ENCODE results near the gene BTBD16.
A peak's percentile ranks its signal among the peaks of the same experiment; 100 is the strongest.

BTBD16 gene

DNA sequence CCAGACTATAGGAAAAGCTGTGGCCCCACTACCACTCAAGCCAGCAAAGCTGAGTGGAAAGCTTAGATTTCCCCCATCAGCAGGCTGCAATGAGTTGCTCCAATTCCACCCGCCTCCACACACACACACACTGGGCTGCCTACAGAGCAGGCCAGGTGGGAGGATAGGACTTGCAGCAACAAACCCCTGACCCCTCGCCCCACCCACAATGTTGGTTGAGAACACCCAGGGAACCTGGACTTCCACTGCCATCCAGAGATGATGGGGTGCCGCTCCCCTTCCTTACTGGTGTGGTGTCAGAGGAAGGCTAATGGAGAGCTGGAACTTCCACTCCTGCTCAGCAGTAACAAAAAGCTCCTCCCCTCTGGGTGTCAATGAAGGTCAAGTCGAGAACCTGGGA is 86.6 kb downstream of the BTBD16 start:
- peaks cover 10 to 17% of the 10 kb centered on the region in 2 donors for H3K4me1 ChIP-seq (ENCODE audit: control insufficient read depth in 2 of 2, insufficient read depth in 1 of 2, low read depth in 1 of 2, low read length in 2 of 2)
- H2BK5ac ChIP-seq (ENCODE audit: low read length): no peak overlapping the region
- H3K23ac ChIP-seq (ENCODE audit: low read depth, low read length, poor library complexity): no peak overlapping the region
- no peak overlapping the region for H2BK12ac ChIP-seq (ENCODE audit: low read length)
- no peak for DNase-seq (ENCODE audit: low spot score)
- no peak overlapping the region for H3K18ac ChIP-seq (ENCODE audit: low read length)
- H3K4me2 ChIP-seq (ENCODE audit: insufficient read depth, low read length, poor library complexity, severe bottlenecking): no peak overlapping the region
- no peaks in the 10 kb centered on the region for H3K79me1 ChIP-seq (ENCODE audit: low read depth, low read length)
- H3K9ac ChIP-seq (ENCODE audit: low read depth, low read length, poor library complexity): no peak overlapping the region
- H2AFZ ChIP-seq (ENCODE audit: low read length): no peak overlapping the region
- H4K8ac ChIP-seq (ENCODE audit: low read depth, low read length): no peak overlapping the region
- H3K27ac ChIP-seq (replicated peaks; ENCODE audit: low read length): no peak overlapping the region
- no peak overlapping the region for H3K14ac ChIP-seq (ENCODE audit: low read length)
- no CpG with 5 or more reads among the region's 4 CpGs for WGBS, 2 donors (ENCODE audit: extremely low coverage in 2 of 2, insufficient read length in 2 of 2, insufficient replicate concordance in 1 of 2)
- H2BK15ac ChIP-seq (ENCODE audit: low read length): peak overlapping the region; percentile 10
- peaks cover 3 to 4% of the 10 kb centered on the region in 2 donors for H3K9me3 ChIP-seq (replicated peaks in 1 of 2; ENCODE audit: control insufficient read depth in 2 of 2, insufficient read depth in 1 of 2, low read depth in 1 of 2, low read length in 2 of 2)
- no peak overlapping the region for H3K4me3 ChIP-seq (ENCODE audit: low read length in 2 of 2)
- no peak overlapping the region for H3K4ac ChIP-seq (ENCODE audit: low read length)
- no peaks in the 10 kb centered on the region for H3K27me3 ChIP-seq (ENCODE audit: control insufficient read depth in 3 of 3, insufficient read depth in 3 of 3, low read depth in 1 of 3, low read length in 3 of 3)
- H4K91ac ChIP-seq (ENCODE audit: low read depth, low read length, poor library complexity): no peak overlapping the region
- no peak overlapping the region for H2BK120ac ChIP-seq (ENCODE audit: low read depth, low read length)
- peak overlapping the region; percentile 60 for H2AK5ac ChIP-seq (ENCODE audit: low read depth, low read length)
- H3K36me3 ChIP-seq (replicated peaks in 1 of 2; ENCODE audit: control insufficient read depth in 2 of 2, insufficient read depth in 2 of 2, low read length in 2 of 2): no peaks in the 10 kb centered on the region

DNA sequence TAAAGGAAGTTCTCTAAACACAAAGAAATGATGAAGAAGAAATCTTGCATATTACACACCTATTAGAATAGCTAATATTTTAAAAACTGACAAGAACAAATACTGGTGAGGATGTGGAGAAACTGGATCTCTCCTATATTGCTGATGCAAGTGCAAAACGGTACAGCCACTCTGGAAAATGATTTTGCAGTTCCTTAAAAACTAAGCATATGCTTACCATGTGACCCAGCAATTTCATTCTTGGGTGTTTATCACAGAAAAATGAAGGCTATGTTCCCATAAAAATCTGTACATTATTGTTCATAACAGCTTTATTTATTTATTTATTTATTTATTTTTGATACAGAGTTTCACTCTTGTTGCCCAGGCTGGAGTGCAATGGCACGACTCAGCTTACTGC is 88.5 kb downstream of the BTBD16 start:
- no peak overlapping the region for H3K14ac ChIP-seq (ENCODE audit: low read length)
- no peak overlapping the region for H3K4me2 ChIP-seq (ENCODE audit: insufficient read depth, low read length, poor library complexity, severe bottlenecking)
- H3K9ac ChIP-seq (ENCODE audit: low read depth, low read length, poor library complexity): no peak overlapping the region
- DNase-seq (ENCODE audit: low spot score): no peak
- no peak overlapping the region for H3K4ac ChIP-seq (ENCODE audit: low read length)
- H3K4me1 ChIP-seq (ENCODE audit: control insufficient read depth in 2 of 2, insufficient read depth in 1 of 2, low read depth in 1 of 2, low read length in 2 of 2): peaks cover 0 to 9% of the 10 kb centered on the region in 2 donors
- no peaks in the 10 kb centered on the region for H3K36me3 ChIP-seq (replicated peaks in 1 of 2; ENCODE audit: control insufficient read depth in 2 of 2, insufficient read depth in 2 of 2, low read length in 2 of 2)
- no peak overlapping the region for H4K8ac ChIP-seq (ENCODE audit: low read depth, low read length)
- no peak overlapping the region for H3K23ac ChIP-seq (ENCODE audit: low read depth, low read length, poor library complexity)
- H3K27me3 ChIP-seq (ENCODE audit: control insufficient read depth in 3 of 3, insufficient read depth in 3 of 3, low read depth in 1 of 3, low read length in 3 of 3): no peaks in the 10 kb centered on the region
- peaks cover 3 to 4% of the 10 kb centered on the region in 2 donors for H3K9me3 ChIP-seq (replicated peaks in 1 of 2; ENCODE audit: control insufficient read depth in 2 of 2, insufficient read depth in 1 of 2, low read depth in 1 of 2, low read length in 2 of 2)
- no peaks in the 10 kb centered on the region for H3K79me1 ChIP-seq (ENCODE audit: low read depth, low read length)
- no peak overlapping the region for H2AFZ ChIP-seq (ENCODE audit: low read length)
- no peak overlapping the region for H2BK15ac ChIP-seq (ENCODE audit: low read length)
- no peak overlapping the region for H4K91ac ChIP-seq (ENCODE audit: low read depth, low read length, poor library complexity)
- no peak overlapping the region for H2BK12ac ChIP-seq (ENCODE audit: low read length)
- no peak overlapping the region for H3K4me3 ChIP-seq (ENCODE audit: low read length in 2 of 2)
- H2BK5ac ChIP-seq (ENCODE audit: low read length): no peak overlapping the region
- H3K27ac ChIP-seq (replicated peaks; ENCODE audit: low read length): no peak overlapping the region
- H2AK5ac ChIP-seq (ENCODE audit: low read depth, low read length): no peak overlapping the region
- no CpG with 5 or more reads among the region's 2 CpGs for WGBS, 2 donors (ENCODE audit: extremely low coverage in 2 of 2, insufficient read length in 2 of 2, insufficient replicate concordance in 1 of 2)
- no peak overlapping the region for H2BK120ac ChIP-seq (ENCODE audit: low read depth, low read length)
- no peak overlapping the region for H3K18ac ChIP-seq (ENCODE audit: low read length)

DNA sequence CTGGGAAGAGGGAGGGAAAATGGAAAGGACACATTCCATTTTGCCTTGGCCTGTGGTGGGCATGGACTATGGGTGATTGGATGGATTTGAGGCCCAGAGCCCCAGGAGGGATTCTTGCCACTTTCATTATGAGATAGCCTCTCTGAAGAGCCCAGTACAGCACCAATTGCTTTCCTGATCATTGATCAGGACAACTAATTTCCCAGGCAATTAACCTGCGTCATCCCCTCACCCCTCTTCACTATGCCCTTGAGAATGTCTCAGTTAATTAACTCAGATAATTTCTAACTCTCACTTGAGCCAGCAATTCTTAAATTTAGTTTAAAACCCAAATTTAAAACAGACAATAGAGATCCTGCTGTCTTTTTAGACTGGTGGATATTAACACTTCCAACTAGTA is 90.0 kb downstream of the BTBD16 start:
- Histone ChIP-seq H2BK12ac (ENCODE audit: low read length) (no peak overlapping the region), H3K4me2 (ENCODE audit: insufficient read depth, low read length, poor library complexity, severe bottlenecking) (no peak overlapping the region), H3K23ac (ENCODE audit: low read depth, low read length, poor library complexity) (no peak overlapping the region), H3K27me3 (ENCODE audit: control insufficient read depth in 3 of 3, insufficient read depth in 3 of 3, low read depth in 1 of 3, low read length in 3 of 3) (no peaks in the 10 kb centered on the region), H2BK120ac (ENCODE audit: low read depth, low read length) (no peak overlapping the region), H3K4me3 (ENCODE audit: low read length in 2 of 2) (no peak overlapping the region), H3K4ac (ENCODE audit: low read length) (no peak overlapping the region), H2AFZ (ENCODE audit: low read length) (no peak overlapping the region), H3K79me1 (ENCODE audit: low read depth, low read length) (no peaks in the 10 kb centered on the region), H3K9ac (ENCODE audit: low read depth, low read length, poor library complexity) (no peak overlapping the region), H2AK5ac (ENCODE audit: low read depth, low read length) (no peak overlapping the region), H3K14ac (ENCODE audit: low read length) (no peak overlapping the region), H3K27ac (replicated peaks; ENCODE audit: low read length) (no peak overlapping the region), H3K9me3 (replicated peaks in 1 of 2; ENCODE audit: control insufficient read depth in 2 of 2, insufficient read depth in 1 of 2, low read depth in 1 of 2, low read length in 2 of 2) (peaks cover 3 to 4% of the 10 kb centered on the region in 2 donors), H4K91ac (ENCODE audit: low read depth, low read length, poor library complexity) (no peak overlapping the region), H4K8ac (ENCODE audit: low read depth, low read length) (no peak overlapping the region), H3K36me3 (replicated peaks in 1 of 2; ENCODE audit: control insufficient read depth in 2 of 2, insufficient read depth in 2 of 2, low read length in 2 of 2) (no peaks in the 10 kb centered on the region), H2BK5ac (ENCODE audit: low read length) (no peak overlapping the region), H3K18ac (ENCODE audit: low read length) (no peak overlapping the region), H3K4me1 (ENCODE audit: control insufficient read depth in 2 of 2, insufficient read depth in 1 of 2, low read depth in 1 of 2, low read length in 2 of 2) (peaks cover 0 to 9% of the 10 kb centered on the region in 2 donors), H2BK15ac (ENCODE audit: low read length) (no peak overlapping the region)
- no CpG with 5 or more reads among the region's 1 CpG for WGBS, 2 donors (ENCODE audit: extremely low coverage in 2 of 2, insufficient read length in 2 of 2, insufficient replicate concordance in 1 of 2)
- no peak for DNase-seq (ENCODE audit: low spot score)

DNA sequence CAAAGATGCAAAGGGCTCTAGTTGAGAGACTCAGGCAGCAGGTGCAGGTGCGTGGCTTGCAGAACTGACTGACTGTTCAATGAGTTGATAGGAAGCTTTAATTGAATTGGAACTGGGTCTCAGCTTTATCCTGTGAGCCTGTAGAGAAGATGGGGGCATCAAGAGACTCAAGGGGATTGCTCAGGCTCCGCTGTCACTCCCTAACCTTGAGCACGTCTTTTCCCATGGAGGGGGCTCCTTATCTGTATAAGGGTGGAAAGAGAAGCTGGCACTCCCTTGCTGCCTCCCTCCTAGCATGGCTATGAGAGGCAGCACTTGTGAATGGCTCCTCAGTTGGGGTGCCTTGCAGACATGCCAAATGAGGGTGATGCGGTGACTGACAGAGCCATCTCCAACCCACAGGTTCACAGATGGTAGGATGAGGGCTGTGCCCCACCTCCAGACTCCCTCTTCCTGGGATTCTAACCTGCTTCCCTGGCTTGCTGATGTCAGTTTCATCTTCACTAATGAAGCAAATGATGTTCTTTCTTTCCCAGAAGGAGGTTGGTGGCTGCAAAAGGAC is 91.0 kb downstream of the BTBD16 start:
- Histone ChIP-seq H2BK12ac (ENCODE audit: low read length) (no peak overlapping the region), H3K23ac (ENCODE audit: low read depth, low read length, poor library complexity) (no peak overlapping the region), H4K91ac (ENCODE audit: low read depth, low read length, poor library complexity) (no peak overlapping the region), H4K8ac (ENCODE audit: low read depth, low read length) (no peak overlapping the region), H3K36me3 (replicated peaks in 1 of 2; ENCODE audit: control insufficient read depth in 2 of 2, insufficient read depth in 2 of 2, low read length in 2 of 2) (no peaks in the 10 kb centered on the region), H3K9ac (ENCODE audit: low read depth, low read length, poor library complexity) (no peak overlapping the region), H2BK120ac (ENCODE audit: low read depth, low read length) (no peak overlapping the region), H2AFZ (ENCODE audit: low read length) (no peak overlapping the region), H3K79me1 (ENCODE audit: low read depth, low read length) (no peaks in the 10 kb centered on the region), H3K14ac (ENCODE audit: low read length) (no peak overlapping the region), H2BK15ac (ENCODE audit: low read length) (peak overlapping the region; percentile 3), H3K27ac (replicated peaks; ENCODE audit: low read length) (no peak overlapping the region), H3K18ac (ENCODE audit: low read length) (no peak overlapping the region), H3K4me3 (ENCODE audit: low read length in 2 of 2) (no peak overlapping the region), H2AK5ac (ENCODE audit: low read depth, low read length) (no peak overlapping the region), H3K4me1 (ENCODE audit: control insufficient read depth in 2 of 2, insufficient read depth in 1 of 2, low read depth in 1 of 2, low read length in 2 of 2) (peaks cover 0 to 9% of the 10 kb centered on the region in 2 donors), H3K4me2 (ENCODE audit: insufficient read depth, low read length, poor library complexity, severe bottlenecking) (no peak overlapping the region), H2BK5ac (ENCODE audit: low read length) (no peak overlapping the region), H3K27me3 (ENCODE audit: control insufficient read depth in 3 of 3, insufficient read depth in 3 of 3, low read depth in 1 of 3, low read length in 3 of 3) (no peaks in the 10 kb centered on the region), H3K9me3 (replicated peaks in 1 of 2; ENCODE audit: control insufficient read depth in 2 of 2, insufficient read depth in 1 of 2, low read depth in 1 of 2, low read length in 2 of 2) (peaks cover 3 to 10% of the 10 kb centered on the region in 2 donors), H3K4ac (ENCODE audit: low read length) (no peak overlapping the region)
- WGBS, 2 donors (ENCODE audit: extremely low coverage in 2 of 2, insufficient read length in 2 of 2, insufficient replicate concordance in 1 of 2): no CpG with 5 or more reads among the region's 4 CpGs
- no peak for DNase-seq (ENCODE audit: low spot score)

Measured in neuronal stem cell (in vitro differentiated cells).